ENCODE data around the gene CENPVL3.
A peak's percentile ranks its signal among the peaks of the same experiment; 100 is the strongest.
"Not testable (repeated sequence)": the region's sequence is repeated elsewhere in the genome, so short reads cannot be mapped to it uniquely, and the experiment has no call there.

Gene CENPVL3

GRCh38 chrX:51618241-51619155 is at the start of gene CENPVL3:
CENPVL3 (minus strand) TSS chrX:51618912; CDS start chrX:51618873, 39 bp downstream.
- DNase-seq, result not testable (repeated sequence)

- no peak for DNase-seq
These were observed 47.3 kb upstream of the CENPVL3 start for GRCh38 chrX:51665981-51666380.

- DNase-seq, result no peak
These were observed 24.7 kb upstream of the CENPVL3 start for GRCh38 chrX:51643377-51643776.

- DNase-seq, result peak; percentile 9
These were observed 22.8 kb upstream of the CENPVL3 start for GRCh38 chrX:51641421-51642021.

GRCh38 chrX:51636511-51636910 is 17.8 kb upstream of the CENPVL3 start:
- not testable (repeated sequence) for DNase-seq

- DNase-seq, result peak; percentile 26
These were observed 4.2 kb downstream of the CENPVL3 start for GRCh38 chrX:51614353-51615012.

GRCh38 chrX:51608766-51609165 is 9.9 kb downstream of the CENPVL3 start:
- no peak for DNase-seq

GRCh38 chrX:51608126-51608525 is 10.6 kb downstream of the CENPVL3 start:
- DNase-seq, result no peak

GRCh38 chrX:51606446-51606845 is 12.3 kb downstream of the CENPVL3 start:
- DNase-seq, result no peak

- no peak for DNase-seq
These were observed 19.8 kb downstream of the CENPVL3 start for GRCh38 chrX:51598899-51599298.

GRCh38 chrX:51571874-51572273 is 46.8 kb downstream of the CENPVL3 start:
- no peak for DNase-seq

GRCh38 chrX:51569561-51569960 is 49.2 kb downstream of the CENPVL3 start:
- no peak for DNase-seq

GRCh38 chrX:51568586-51568985 is 50.1 kb downstream of the CENPVL3 start:
- no peak for DNase-seq

Data from CD4-positive, alpha-beta T cell treated with Interleukin-17A for 1 hour (primary cell).